Upper lobe of left lung (tissue), 6 donors: ENCODE results near the gene ECT2L. TPM values are rescaled to one million over a fixed set of nuclear protein-coding genes. Genes with fewer than 3 reads are reported as not detected.
A peak's percentile ranks its signal among the peaks of the same experiment; 100 is the strongest.

Experiments used
- ATAC-seq, 2 donors: fragments of 200-7000 bp; cut with Tn5 transposase; one replicate each; pipeline ENCODE4 v1.9.1; 2022; ENCODE audit warnings: mild to moderate bottlenecking in 2 of 2, moderate library complexity in 2 of 2; ENCODE audit not compliant: low FRiP score in 2 of 2
- DNase-seq, 2 donors: peaks; one replicate each; pipeline ENCODE4 v3.0.0-alpha.2; 2019 to 2020
- H3K27ac ChIP-seq, 4 donors: fragments of 200-600 bp; sonication (generic); one replicate each; pipeline ENCODE4 v1.5.1; 2016 to 2019
- H3K27me3 ChIP-seq, 4 donors: fragments of 200-600 bp; sonication (generic); one replicate each; pipeline ENCODE4 v1.5.1; 2017 to 2019
- H3K36me3 ChIP-seq, 4 donors: fragments of 200-600 bp; sonication (generic); one replicate each; pipeline ENCODE4 v1.5.1; 2016 to 2019
- H3K4me1 ChIP-seq, 4 donors: fragments of 200-600 bp; sonication (generic); one replicate each; pipeline ENCODE4 v1.5.1; 2018 to 2019
- H3K4me3 ChIP-seq, 4 donors: fragments of 200-600 bp; sonication (generic); one replicate each; pipeline ENCODE4 v1.5.1; 2017 to 2019; ENCODE audit warnings: mild to moderate bottlenecking in 2 of 4, moderate library complexity in 1 of 4
- H3K9me3 ChIP-seq, 4 donors: fragments of 200-600 bp; sonication (generic); one replicate each; pipeline ENCODE4 v1.5.1; 2018 to 2019
- CTCF ChIP-seq, 6 experiments: fragments of 450-650 bp in 4 of 6; fragments of 200-600 bp in 2 of 6; sonication (generic) in 2 of 6; IDR thresholded peaks; one replicate each; pipeline ENCODE4 v1.5.1; 2016 to 2019; ENCODE audit warnings: antibody characterized with exemption in 6 of 6
- EP300 ChIP-seq, 4 donors: sonication (generic); formaldehyde crosslinking; IDR thresholded peaks; one replicate each; pipeline ENCODE4 v1.5.1; 2017; ENCODE audit warnings: antibody characterized with exemption in 4 of 4, control low read depth in 2 of 4
- POLR2A ChIP-seq, 4 donors: fragments of 450-650 bp; IDR thresholded peaks; one replicate each; pipeline ENCODE4 v1.5.1; 2016 to 2017; ENCODE audit warnings: antibody characterized with exemption in 4 of 4, mild to moderate bottlenecking in 2 of 4
- POLR2AphosphoS5 ChIP-seq, 2 donors: sonication (generic); formaldehyde crosslinking; IDR thresholded peaks; one replicate each; pipeline ENCODE4 v1.5.1; 2017; ENCODE audit warnings: antibody characterized with exemption in 2 of 2
- WGBS, 2 donors: methylation state at CpG; one replicate each; pipeline ENCODE4 v1.1.5; 2017 to 2018; 5-methylcytosine and 5-hydroxymethylcytosine counted together
- total RNA-seq, 6 donors: library from RNA; depleted of rRNA in 4 of 6; stranded (reverse); fragments of >200 nt in 4 of 6; gene quantifications; one replicate each; pipeline versions ENCODE4 v1.1.0 to v1.2.1, GENCODE V29; 2016 to 2021
- donor health status: DM: no; HTN: no; CAD: no; lungs with moderate emphysema.
- donor health status: DM: no; HTN: yes; CAD: no; lungs with severe emphysema.

The ECT2L gene
- total RNA-seq, 6 donors from 2014 or later: 0.20 to 28.4 (median 3.1) TPM

- no peaks in the 10 kb centered on the region for H3K36me3 ChIP-seq
- 64 to 68% methylated on average over 9 of the region's 9 CpGs for WGBS, 2 donors
- peaks cover 0 to 3% (median 0%) of the 10 kb centered on the region in 4 donors for H3K4me1 ChIP-seq
- H3K4me3 ChIP-seq: no peak overlapping the region
- no peaks in the 10 kb centered on the region for H3K9me3 ChIP-seq
- TF ChIP-seq POLR2A (IDR thresholded peaks at IDR 0.05): no peak
- TF ChIP-seq EP300 (IDR thresholded peaks at IDR 0.05): no peak
- no peak for TF ChIP-seq POLR2AphosphoS5 (IDR thresholded peaks at IDR 0.05)
- no peak for TF ChIP-seq CTCF (IDR thresholded peaks at IDR 0.05)
- ATAC-seq: peak in 1 of 2 donors; percentile 88
- H3K27me3 ChIP-seq: no peaks in the 10 kb centered on the region
- peak in 1 of 2 donors; percentile 60 for DNase-seq
- H3K27ac ChIP-seq: peak overlapping the region in 1 of 4 donors; percentile 17
Measured at GRCh38 chr6:138863321-138863720, 67.4 kb downstream of the ECT2L start.

GRCh38 chr6:138864343-138864890 is 68.5 kb downstream of the ECT2L start:
- peaks cover 0 to 3% (median 0%) of the 10 kb centered on the region in 4 donors for H3K4me1 ChIP-seq
- WGBS, 2 donors: 78 to 80% methylated on average over 6 of the region's 6 CpGs
- no peak for ATAC-seq

GRCh38 chr6:138865480-138866109 is 69.7 kb downstream of the ECT2L start:
- TF ChIP-seq POLR2AphosphoS5 (IDR thresholded peaks at IDR 0.05) (no peak), POLR2A (IDR thresholded peaks at IDR 0.05) (no peak), EP300 (IDR thresholded peaks at IDR 0.05) (no peak), CTCF (IDR thresholded peaks at IDR 0.05) (no peak)
- Histone ChIP-seq H3K4me3 (no peak overlapping the region), H3K36me3 (no peaks in the 10 kb centered on the region), H3K27ac (no peak overlapping the region), H3K27me3 (no peaks in the 10 kb centered on the region), H3K9me3 (no peaks in the 10 kb centered on the region), H3K4me1 (peaks cover 0 to 3% (median 0%) of the 10 kb centered on the region in 4 donors)
- ATAC-seq (no peak), DNase-seq (no peak)
- WGBS, 2 donors: 87 to 92% methylated on average over 6 of the region's 6 CpGs

More at GRCh38 chr6:138864343-138864890, 68.5 kb downstream of the ECT2L start:
- no peak for DNase-seq
- no peaks in the 10 kb centered on the region for H3K36me3 ChIP-seq
- no peaks in the 10 kb centered on the region for H3K27me3 ChIP-seq
- TF ChIP-seq EP300 (IDR thresholded peaks at IDR 0.05) (no peak), POLR2A (IDR thresholded peaks at IDR 0.05) (no peak), CTCF (IDR thresholded peaks at IDR 0.05) (no peak), POLR2AphosphoS5 (IDR thresholded peaks at IDR 0.05) (no peak)
- no peak overlapping the region for H3K27ac ChIP-seq
- no peaks in the 10 kb centered on the region for H3K9me3 ChIP-seq
- no peak overlapping the region for H3K4me3 ChIP-seq

- TF ChIP-seq EP300 (IDR thresholded peaks at IDR 0.05) (no peak), CTCF (IDR thresholded peaks at IDR 0.05) (no peak), POLR2A (IDR thresholded peaks at IDR 0.05) (no peak), POLR2AphosphoS5 (IDR thresholded peaks at IDR 0.05) (no peak)
- DNase-seq: no peak
- no peak for ATAC-seq
- no peak overlapping the region for H3K27ac ChIP-seq
- no peak overlapping the region for H3K4me3 ChIP-seq
- H3K27me3 ChIP-seq: no peaks in the 10 kb centered on the region
- no peaks in the 10 kb centered on the region for H3K9me3 ChIP-seq
- H3K36me3 ChIP-seq: no peaks in the 10 kb centered on the region
- peaks cover 0 to 3% (median 0%) of the 10 kb centered on the region in 4 donors for H3K4me1 ChIP-seq
Measured at GRCh38 chr6:138868181-138868580, 72.3 kb downstream of the ECT2L start.

- Histone ChIP-seq H3K27me3 (no peaks in the 10 kb centered on the region), H3K9me3 (no peaks in the 10 kb centered on the region), H3K27ac (no peak overlapping the region), H3K36me3 (no peaks in the 10 kb centered on the region), H3K4me1 (no peaks in the 10 kb centered on the region), H3K4me3 (no peak overlapping the region)
- ATAC-seq (peak in 1 of 2 donors; percentile 83), DNase-seq (no peak)
- 88 to 100% methylated on average over 4 of the region's 4 CpGs for WGBS, 2 donors
- TF ChIP-seq EP300 (IDR thresholded peaks at IDR 0.05): no peak
- TF ChIP-seq POLR2AphosphoS5 (IDR thresholded peaks at IDR 0.05): no peak
- TF ChIP-seq POLR2A (IDR thresholded peaks at IDR 0.05): no peak
- no peak for TF ChIP-seq CTCF (IDR thresholded peaks at IDR 0.05)
Measured at GRCh38 chr6:138869398-138869797, 73.5 kb downstream of the ECT2L start.
